Superior temporal gyrus (tissue), 1 donor: ENCODE measurements around the gene TEX26.
"Not testable (repeated sequence)": the region's sequence is repeated elsewhere in the genome, so short reads cannot be mapped to it uniquely, and the experiment has no call there.

ENCODE experiments used
- DNase-seq: peaks from one replicate; pipeline ENCODE4 v3.0.0-alpha.2; 2016; ENCODE audit errors: extremely low spot score

TEX26 gene

DNA sequence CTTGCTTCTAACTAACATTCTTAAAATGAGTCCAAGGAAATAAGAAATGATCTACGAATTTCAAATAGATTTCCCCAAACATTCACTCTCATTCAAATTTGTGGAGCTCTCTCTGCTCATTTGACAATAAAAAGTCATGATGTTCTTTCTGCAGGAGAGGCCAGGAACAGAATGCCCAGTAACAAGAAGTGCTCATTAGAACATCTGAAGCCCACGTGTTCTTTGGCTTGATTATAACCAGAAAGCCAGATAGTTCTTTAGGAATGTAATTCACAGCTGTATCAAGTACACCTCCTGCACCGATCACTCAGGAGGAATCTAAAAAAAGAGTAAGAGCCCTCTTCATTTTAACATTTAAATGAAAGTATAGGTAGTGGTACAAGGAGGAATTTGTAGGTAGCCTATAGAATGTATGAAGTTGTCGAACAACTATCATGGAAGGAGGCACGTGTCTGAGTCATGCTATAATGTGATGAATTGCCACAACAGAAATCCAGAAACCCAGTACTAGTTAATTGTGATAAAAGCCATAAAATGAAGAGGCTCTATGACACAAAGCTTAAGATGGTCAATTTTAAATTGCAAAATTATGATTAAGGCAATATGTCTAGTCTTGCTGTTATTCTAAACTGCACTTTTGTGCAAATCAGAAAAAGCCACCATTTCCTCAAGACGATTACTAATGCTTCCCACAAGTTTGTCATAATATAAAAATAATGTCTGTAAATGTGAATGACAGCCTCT is 13.6 kb upstream of the TEX26 start:
- DNase-seq, result no peak

DNA sequence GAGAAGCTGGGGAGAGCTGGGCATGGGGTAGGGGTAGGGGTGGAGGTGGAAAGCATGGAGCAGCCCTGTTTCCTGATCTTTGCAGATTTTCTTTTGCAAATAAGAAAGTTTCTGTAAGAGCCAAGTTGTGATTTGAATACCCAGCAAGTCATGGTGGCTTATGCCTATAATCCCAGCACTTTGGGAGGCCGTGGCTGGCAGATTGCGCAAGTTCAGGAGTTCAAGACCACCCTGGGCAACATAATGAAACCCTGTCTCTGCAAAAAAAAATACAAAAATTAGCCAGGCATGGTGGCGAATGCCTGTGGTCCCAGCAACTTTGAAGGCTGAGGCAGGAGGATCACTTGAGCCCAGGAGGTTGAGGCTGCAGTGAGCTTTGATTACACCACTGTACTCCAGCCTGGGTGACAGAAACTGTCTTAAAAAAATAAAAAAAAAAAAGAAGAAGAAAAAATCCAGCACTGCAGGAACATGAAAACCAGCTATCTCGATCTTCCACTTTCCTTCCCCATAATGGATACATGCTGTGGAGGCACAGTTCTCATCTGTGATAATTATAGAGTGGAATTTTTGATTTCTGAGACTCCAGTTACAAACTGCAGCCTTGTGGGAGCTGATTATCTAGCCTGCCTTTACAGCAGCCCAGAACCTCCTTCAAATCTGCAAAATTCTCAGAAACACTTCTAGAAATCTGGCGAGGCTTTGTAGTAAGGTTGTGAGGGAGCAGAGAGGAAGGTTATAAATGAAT is 12.1 kb upstream of the TEX26 start:
- no peak for DNase-seq

DNA sequence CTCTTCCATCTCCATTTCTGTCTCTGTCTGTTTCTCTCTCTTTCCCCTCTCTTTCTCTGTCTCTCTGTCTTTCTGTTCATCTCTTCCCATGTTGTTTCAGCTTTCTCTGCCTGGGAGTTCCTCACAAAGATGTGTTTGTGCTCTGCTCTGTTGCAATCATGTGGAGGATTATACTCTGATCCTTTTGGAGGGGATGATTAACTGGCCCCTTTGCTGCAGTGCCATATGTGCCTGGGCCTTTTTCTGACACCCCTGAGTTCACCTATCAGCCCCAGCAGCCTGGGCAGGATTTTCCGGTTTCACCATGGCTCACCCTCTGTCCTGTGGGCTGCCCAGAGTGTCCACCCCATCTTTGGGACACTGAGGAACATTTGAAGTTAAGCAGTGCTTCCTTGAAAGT is 9.0 kb upstream of the TEX26 start:
- DNase-seq, result no peak

DNA sequence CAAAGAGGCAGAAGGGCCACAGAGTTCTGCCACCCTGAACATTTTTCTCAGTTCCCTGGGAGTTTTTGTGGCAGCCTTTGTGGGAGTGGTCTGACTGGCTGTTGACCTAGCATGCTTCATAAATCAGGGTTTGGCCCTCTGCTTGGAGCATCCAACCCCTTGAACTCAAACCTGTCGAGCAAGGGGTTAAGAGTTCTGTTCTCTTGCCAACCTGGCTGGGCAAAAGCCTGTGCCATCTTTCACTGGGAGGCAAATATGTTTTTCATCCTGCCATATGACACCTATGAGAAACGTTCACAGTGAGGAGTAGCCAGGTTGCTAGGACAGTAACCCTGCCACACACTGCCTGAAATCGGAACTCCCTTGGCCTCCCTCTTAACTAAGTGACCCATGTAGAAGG is 7.7 kb upstream of the TEX26 start:
- DNase-seq, result no peak

DNA sequence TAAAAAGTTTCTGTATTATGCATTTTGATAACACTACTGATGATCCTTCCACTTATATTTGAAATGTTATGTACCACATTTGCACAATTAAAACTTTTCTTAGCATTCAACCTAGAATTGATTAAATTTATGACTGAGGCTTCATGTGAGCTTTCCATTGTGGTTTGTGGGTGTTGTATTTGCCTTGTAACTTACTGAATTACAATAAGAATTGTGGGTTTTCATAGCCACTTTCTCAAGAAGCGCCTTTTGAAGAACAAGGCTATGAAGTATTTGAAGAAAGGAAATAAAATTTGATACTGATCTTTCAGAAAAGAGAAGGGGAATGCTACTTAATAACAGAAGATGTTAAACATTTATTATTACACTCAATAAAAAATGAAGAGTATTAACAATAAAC is 7.0 kb upstream of the TEX26 start:
- no peak for DNase-seq

DNA sequence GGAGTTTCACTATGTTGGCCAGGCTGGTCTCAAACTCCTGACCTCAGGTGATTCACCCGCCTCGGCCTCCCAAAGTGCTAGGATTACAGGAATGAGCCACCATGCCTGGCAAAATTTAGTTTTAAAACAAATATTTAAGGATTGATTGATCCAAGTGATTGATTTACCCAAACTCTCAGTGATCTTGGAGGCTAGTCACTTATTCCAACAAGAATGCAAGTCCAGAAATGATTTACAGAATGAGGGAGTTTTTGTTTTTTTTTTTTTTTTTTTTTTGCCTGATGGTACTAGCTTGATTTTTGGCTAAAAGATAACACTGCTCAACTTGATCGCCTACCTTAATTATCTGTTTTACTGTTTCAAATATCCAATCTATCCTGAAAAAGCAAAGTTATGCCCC is 5.7 kb upstream of the TEX26 start:
- DNase-seq, result no peak

DNA sequence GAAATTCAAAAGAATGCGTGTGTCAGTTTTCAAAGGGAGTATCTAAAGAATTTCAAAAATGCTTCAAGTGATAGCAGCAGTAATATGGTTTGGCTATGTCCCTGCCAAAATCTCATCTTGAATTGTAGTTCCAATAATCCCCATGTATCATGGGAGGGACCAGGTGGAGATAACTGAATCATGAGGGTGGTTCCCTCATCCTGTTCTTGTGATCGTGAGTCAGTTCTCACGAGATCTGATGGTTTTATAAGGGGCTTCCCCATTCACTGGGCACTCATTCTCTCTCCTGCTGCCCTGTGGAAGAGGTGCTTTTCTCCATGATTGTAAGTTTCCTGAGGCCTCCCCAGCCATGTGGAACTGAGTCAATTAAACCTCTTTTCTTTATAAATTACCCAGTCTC is 5.3 kb upstream of the TEX26 start:
- not testable (repeated sequence) for DNase-seq

DNA sequence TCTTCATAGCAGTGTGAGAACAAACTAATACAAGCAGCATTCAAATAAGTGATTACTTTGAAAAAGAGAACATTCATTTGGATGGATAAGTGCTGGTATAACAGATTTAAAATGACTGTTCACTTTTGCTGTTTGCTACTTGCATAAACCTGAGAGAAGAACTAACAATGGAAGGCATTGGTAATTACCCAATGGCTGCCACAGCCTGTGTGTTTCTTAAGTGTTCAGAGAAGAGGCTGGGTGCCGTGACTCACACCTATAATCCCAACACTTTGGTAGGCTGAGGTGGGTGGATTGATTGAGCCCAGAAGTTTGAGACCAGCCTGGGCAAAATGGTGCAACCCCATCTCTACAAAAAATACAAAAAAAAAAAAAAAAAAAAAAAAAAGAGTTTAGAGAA is 4.9 kb upstream of the TEX26 start:
- DNase-seq, result no peak

DNA sequence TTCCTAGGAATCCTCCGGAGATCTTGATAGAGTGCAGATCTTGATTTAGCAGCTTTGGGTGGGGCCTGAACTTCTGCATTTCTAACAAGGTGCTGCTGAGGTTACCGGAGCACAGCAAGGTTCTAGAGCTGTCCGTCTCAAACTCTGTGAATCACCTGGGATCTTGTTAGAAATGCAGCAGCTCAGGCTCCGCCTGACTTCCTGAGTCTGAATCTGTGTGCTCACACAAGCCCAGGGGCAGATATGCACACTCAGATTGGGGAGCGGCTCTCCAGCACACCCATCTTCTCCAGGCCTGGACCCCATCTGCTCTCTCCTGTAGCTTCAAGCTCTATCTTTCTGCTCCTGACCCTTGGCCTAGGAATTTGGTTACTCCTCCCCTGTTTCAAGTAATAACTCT is 3.5 kb upstream of the TEX26 start:
- no peak for DNase-seq

DNA sequence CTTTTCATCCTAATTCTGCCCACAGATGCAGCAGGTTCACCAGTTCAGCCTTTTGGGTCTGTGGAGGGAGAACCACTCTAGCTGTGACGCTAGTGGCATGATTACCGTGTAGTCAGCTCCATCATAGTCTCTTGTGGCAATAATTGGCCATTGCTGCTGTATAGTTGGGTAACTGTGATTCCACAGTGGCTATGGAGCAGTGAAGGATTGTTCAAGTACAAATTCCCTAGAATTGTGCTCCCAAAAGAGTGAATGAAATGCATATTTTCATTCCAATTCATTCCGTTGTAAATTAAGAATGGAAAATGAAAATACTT is 856 bp downstream of the TEX26 start:
- DNase-seq, result no peak

DNA sequence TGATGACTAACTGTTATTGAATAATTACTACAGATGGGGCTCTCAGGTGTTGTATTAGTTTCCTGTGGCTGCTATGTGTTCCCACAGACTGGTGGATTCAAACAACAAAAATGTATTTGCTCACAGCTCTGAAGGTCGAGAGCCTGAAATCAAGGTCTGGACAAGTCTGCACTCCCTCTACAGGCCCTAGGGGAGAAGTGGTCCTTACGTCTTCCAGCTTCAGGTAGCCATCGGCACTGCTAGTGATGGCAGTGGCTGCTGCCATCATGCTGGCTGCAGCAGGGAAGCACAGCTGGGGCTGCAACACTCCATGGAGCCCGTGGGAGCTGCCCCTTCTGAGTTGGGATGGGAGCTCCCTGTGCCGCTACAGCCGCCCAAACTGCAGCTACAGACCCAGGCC is 1.9 kb downstream of the TEX26 start:
- DNase-seq, result no peak

DNA sequence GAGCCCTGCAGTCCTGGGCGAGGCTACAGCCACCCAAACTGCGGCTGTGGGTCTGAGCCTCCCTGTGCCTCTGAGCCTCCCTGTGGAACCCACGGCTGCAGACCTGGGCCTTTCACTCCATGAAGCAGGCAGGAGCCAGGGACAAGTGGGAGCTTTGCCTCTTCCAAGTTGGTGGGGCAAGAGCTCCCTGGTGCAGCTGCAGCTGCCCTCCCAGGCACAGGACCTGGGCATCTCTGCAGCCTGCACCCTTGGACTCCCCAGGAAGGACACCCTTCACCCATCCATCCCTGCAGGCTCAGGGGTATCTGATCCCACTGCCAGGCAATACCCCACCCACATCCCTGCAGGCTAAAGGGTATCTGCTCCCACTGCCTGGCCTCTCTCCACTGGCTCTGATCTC is 2.3 kb downstream of the TEX26 start:
- no peak for DNase-seq

DNA sequence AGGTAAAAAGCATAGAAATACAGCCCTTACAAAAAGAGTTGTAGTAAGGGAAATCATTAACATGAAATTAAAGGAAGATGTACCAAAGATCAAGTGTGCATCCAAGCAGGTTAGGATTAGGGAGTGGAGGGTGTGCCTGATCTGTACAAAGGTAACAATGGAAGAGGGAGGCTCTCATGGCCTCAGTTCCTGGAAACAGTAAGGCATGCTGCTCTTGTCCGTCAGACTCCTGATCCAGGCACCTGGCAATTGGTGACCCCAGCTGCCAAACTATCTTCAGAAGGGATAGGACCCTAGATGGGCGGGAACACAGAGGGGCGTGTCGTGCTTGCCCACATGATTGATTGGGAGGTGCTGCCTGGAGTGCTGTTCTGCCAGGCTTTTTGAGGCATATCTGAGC is 4.5 kb downstream of the TEX26 start:
- no peak for DNase-seq

DNA sequence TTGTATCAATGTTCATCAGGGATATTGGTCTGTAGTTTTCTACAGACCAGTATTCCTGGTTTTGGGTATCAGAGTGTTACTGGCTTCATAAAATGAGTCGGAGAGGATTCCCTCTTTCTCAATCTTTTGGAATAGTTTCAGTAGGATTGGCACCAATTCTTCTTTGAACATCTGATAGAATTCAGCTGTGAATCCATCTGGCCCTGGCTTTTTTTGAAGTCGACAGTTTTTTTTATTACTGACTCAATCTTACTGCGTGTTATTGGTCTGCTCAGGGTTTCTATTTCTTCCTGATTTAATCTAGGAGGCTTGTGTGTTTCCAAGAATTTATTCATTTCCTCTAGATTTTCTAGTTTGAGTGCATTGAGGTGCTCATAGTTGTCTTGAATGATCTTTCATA is 11.4 kb downstream of the TEX26 start:
- DNase-seq, result no peak

DNA sequence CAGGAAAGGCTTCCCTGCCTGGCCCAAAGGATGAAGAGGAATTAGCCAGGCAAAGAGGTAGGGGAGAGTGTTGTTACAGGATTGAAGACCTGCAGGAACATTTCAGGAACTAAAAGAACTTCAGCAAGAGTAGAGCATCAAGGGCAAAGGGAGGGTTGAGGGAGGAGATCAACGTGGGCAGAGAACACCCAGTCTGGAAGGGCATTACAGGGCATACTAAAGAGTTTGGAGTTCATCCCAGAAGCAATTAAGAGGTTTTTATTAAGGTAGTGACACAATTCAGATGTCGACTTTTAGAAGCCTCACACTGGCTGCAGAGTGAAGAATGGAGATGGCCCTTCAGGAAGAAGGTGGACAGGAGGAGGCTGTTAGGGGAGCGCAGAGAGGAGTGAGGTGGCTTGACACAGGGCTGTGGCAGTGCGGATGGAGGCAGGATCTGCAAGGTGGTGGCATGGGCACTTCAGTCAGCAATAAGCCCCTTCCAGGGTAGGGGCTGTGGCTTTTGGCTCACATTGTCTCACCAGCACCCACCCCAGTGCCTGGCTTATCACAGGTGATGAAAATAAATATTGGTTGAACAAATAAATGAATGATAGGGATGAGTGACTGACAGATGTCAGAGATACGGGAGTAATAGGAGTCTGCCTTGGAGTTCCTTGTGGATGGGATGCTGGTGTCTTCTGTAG is 24.9 kb downstream of the TEX26 start:
- DNase-seq, result no peak

DNA sequence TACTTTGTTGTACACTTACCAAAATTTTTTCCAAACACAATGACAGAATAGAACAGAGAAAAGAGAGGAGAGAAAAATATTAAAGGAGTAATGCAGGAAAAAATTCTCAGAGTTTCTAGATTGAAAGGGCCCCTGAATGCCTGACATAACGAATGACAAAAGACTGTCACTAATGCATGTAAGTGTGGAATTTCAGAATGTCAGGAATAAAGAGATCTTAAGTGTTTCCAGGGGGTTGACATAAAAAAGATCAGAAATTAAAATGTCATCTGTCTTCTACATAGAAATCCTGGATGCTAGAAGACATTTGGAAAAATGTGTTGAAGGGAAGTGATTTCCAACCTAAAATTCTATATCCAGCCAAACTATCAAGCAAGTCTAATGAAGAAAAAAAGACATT is 27.2 kb downstream of the TEX26 start:
- DNase-seq, result no peak

DNA sequence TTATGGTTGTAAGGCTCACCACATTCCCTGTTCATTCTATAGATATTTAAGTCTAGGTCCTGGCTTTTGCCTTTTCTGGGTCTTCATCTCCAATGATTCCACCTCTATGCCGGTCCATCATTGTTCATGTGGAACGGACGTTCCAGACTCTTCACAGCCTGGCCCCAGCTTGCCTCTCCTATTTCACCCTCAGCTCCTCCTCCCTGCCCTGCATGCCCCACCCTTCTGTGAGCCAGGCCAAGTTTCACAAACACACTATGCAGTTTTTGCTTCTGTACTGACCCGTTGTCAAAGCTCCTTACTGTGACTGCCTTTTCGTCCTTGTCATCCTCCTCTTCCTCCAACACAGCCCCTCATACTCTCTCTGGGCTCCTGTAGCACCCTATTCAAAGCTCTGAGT is 31.3 kb downstream of the TEX26 start:
- DNase-seq, result no peak

DNA sequence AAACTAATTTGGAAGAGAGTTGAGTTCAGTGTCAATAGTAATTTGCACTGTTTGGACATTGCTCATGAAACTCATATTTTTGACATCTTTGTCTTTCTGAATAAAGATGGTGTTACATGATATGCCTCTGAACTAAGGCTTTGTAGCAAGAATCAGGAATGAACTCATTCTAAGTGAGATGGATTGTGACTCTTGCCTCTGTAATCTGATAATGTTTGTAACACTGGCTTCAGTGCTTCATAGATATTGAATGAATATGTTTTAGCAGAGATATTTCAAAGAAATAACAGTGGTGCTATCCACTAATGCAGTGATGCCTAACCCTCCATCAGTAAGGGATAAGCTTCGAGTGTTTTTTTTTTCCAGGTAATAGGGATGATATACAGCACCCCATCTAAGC is 32.9 kb downstream of the TEX26 start:
- DNase-seq, result no peak

DNA sequence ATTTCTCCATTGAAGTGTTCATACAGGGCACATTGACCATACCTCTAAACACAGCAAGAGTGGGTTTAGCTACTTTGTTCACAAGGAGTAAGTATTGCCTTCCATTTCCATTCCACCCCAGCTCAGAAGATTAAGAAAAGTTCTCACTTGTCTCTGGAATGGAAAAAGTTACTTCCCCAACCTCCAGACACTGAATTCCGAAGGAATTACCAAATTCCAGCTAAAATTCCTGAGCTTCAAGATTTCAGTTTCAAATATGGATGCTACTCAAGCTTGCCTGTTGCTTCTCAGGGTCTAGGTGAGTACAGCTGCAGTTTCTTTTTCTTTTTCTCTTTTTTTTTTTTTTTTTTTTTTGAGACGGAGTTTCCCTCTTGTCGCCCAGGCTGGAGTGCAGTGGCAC is 33.6 kb downstream of the TEX26 start:
- no peak for DNase-seq

DNA sequence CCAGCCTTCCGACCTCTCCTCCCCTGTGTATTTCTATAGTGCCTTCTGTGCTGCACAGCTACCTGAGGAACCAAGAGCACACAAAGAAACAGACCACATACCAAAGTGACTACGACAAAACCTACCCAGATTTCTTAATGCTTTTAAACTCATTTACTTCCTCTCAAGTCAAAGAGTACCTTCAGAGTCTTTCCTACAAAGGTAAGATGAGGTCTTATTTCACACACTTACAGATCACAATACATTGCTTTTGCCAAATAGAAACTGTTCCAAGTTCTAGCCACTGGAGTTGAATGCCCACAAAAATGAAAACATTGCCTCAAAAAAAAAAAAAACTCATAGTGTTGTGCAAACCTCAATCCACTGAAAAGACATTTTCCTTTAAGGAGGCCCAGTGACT is 36.4 kb downstream of the TEX26 start:
- no peak for DNase-seq

DNA sequence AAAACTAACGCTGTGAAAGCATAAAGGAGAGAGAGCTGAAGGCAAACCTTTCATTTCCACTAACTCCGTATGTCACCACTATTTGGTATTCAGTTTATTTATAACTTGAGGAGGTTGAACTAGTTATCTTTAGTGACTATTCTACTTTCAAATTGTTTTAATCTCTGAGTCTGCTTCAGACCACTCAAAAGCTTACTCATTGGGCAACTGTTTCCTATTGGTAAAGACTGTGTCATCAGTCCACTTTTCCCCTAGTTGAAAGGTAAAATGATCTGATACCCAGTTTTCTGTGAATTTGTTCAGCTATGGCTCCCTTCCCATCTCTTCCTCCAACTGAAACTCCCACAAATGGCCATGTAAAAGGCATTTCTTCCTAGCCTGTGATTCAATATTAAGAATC is 39.1 kb downstream of the TEX26 start:
- DNase-seq, result no peak

DNA sequence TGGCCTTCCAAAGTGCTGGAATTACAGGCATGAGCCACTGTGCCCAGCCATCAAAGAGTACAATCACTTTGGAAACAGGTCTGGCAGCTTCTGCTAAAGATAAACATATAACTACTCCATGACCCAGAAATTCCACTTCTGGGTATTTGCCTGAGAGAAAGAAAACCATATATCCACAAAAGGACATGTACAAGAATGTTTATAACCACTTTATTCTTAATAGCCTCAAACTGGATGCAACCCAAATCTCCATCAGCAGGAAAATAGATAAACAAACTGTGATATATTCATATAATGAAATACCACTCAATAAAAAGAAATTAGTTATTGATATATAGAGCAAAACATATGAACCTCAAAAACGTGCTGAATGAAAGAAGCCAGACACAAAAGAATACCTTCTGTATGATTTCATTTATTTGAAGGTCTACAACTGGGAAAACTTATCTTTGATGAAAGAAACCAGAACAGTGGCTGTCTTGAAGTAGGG is 40.5 kb downstream of the TEX26 start:
- DNase-seq, result no peak

DNA sequence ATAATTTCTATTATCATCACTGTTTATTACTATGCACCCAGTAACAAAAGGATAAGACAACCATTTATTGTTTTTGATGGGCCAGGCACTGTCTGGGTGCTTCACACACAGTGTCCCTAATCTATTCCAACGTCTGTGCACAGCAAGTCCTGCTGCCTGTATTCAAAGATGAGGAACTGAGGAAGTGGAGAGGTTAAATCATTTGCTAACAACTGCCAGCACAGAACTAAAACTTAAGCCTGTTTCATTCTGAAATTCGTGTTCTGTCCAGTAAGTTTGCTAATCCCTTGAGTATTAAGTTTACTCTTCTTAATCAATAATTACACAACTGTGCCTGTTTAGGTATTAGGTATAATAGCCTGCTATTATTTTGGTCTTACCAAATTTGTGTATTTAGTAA is 41.9 kb downstream of the TEX26 start:
- no peak for DNase-seq
